ENCODE measurements around the gene GSTO1. TPM values are rescaled to one million over a fixed set of nuclear protein-coding genes. Genes with fewer than 3 reads are reported as not detected.
A peak's percentile ranks its signal among the peaks of the same experiment; 100 is the strongest.

The GSTO1 gene
- total RNA-seq, 2 donors from 2014 or later: 257 to 291 TPM

- no peak for TF ChIP-seq CTCF (IDR thresholded peaks at IDR 0.05)
- Histone ChIP-seq H3K4me3 (no peak overlapping the region), H3K36me3 (no peaks in the 10 kb centered on the region), H3K4me1 (peaks cover 0 to 97% of the 10 kb centered on the region in 2 donors), H3K27me3 (no peaks in the 10 kb centered on the region), H3K9me3 (no peaks in the 10 kb centered on the region), H3K27ac (peak overlapping the region; percentile 96 to 97)
- DNase-seq (ENCODE audit: low spot score): no peak
Observed at GRCh38 chr10:104301907-104302690, 47.4 kb downstream of the GSTO1 start.

GRCh38 chr10:104303594-104304355, 49.1 kb downstream of the GSTO1 start:
- H3K27me3 ChIP-seq: no peaks in the 10 kb centered on the region
- no peak for TF ChIP-seq CTCF (IDR thresholded peaks at IDR 0.05)
- no peak for DNase-seq (ENCODE audit: low spot score)
- H3K4me3 ChIP-seq: no peak overlapping the region
- H3K9me3 ChIP-seq: no peaks in the 10 kb centered on the region
- H3K36me3 ChIP-seq: peaks cover 7% of the 10 kb centered on the region
- peaks cover 0 to 96% of the 10 kb centered on the region in 2 donors for H3K4me1 ChIP-seq
- peak overlapping the region; percentile 96 to 97 for H3K27ac ChIP-seq

GRCh38 chr10:104304356-104304745, 49.7 kb downstream of the GSTO1 start:
- TF ChIP-seq CTCF (IDR thresholded peaks at IDR 0.05): no peak
- peaks cover 9% of the 10 kb centered on the region for H3K36me3 ChIP-seq
- no peaks in the 10 kb centered on the region for H3K9me3 ChIP-seq
- H3K4me3 ChIP-seq: no peak overlapping the region
- H3K27me3 ChIP-seq: no peaks in the 10 kb centered on the region
- peaks cover 0 to 92% of the 10 kb centered on the region in 2 donors for H3K4me1 ChIP-seq
- DNase-seq (ENCODE audit: low spot score): no peak
- peak overlapping the region; percentile 96 to 97 for H3K27ac ChIP-seq

GRCh38 chr10:104304927-104305326, 50.2 kb downstream of the GSTO1 start:
- no peak for DNase-seq (ENCODE audit: low spot score)
- Histone ChIP-seq H3K36me3 (peaks cover 9% of the 10 kb centered on the region), H3K9me3 (no peaks in the 10 kb centered on the region), H3K27me3 (no peaks in the 10 kb centered on the region), H3K27ac (peak overlapping the region; percentile 96 to 97), H3K4me3 (no peak overlapping the region), H3K4me1 (peaks cover 0 to 92% of the 10 kb centered on the region in 2 donors)
- no peak for TF ChIP-seq CTCF (IDR thresholded peaks at IDR 0.05)

GRCh38 chr10:104306897-104307296, 52.2 kb downstream of the GSTO1 start:
- Histone ChIP-seq H3K4me3 (no peak overlapping the region), H3K4me1 (peaks cover 0 to 92% of the 10 kb centered on the region in 2 donors), H3K27ac (peak overlapping the region; percentile 96 to 97), H3K9me3 (no peaks in the 10 kb centered on the region), H3K36me3 (peaks cover 23% of the 10 kb centered on the region), H3K27me3 (no peaks in the 10 kb centered on the region)
- TF ChIP-seq CTCF (IDR thresholded peaks at IDR 0.05): no peak
- no peak for DNase-seq (ENCODE audit: low spot score)
